H1 (cell line): ENCODE results near the gene RAB1A. TPM values are rescaled to one million over a fixed set of nuclear protein-coding genes. Genes with fewer than 3 reads are reported as not detected.
"Not testable (repeated sequence)": the region's sequence is repeated elsewhere in the genome, so short reads cannot be mapped to it uniquely, and the experiment has no call there.

Source experiments
- CTCF ChIA-PET: fragments of 300-600 bp; sonication (Branson Sonifier 250); formaldehyde crosslinking; loops from one replicate; lab custom pipeline; 2021; ENCODE audit not compliant: partially characterized antibody; lab: Charles Lee
- POLR2A ChIA-PET: fragments of 300-600 bp; sonication (Branson Sonifier 250); formaldehyde crosslinking; loops from one replicate; lab custom pipeline; 2021; ENCODE audit warnings: inconsistent platforms; ENCODE audit not compliant: partially characterized antibody; lab: Charles Lee
- DNase-seq, 2 experiments: peaks; one replicate each; pipeline versions ENCODE4 v3.0.0 to v3.0.0-alpha.2; 2010 to 2022; ENCODE audit warnings: low spot score in 2 of 2, low read depth in 1 of 2, mixed read lengths in 1 of 2
- FAIRE-seq: peaks from 2 replicates; lab custom pipeline; 2011; peaks lifted over from hg19 to GRCh38; lab: Jason Lieb, UNC
- H2AFZ ChIP-seq: 2 replicates; pipeline ENCODE4 v1.8.1; 2012; ENCODE audit warnings: low read length, inconsistent platforms
- H2AK5ac ChIP-seq: 2 replicates; pipeline ENCODE4 v1.6.1; 2013; ENCODE audit warnings: low read depth, low read length
- H2BK120ac ChIP-seq: replicated peaks from 2 replicates; pipeline ENCODE3; 2013; ENCODE audit warnings: low read depth, low read length, inconsistent platforms
- H2BK12ac ChIP-seq: 2 replicates; pipeline ENCODE4 v1.6.1; 2013; ENCODE audit warnings: low read depth, low read length
- H2BK15ac ChIP-seq: 2 replicates; pipeline ENCODE4 v1.6.1; 2013; ENCODE audit warnings: low read length
- H2BK20ac ChIP-seq: 2 replicates; pipeline ENCODE4 v1.6.1; 2013; ENCODE audit warnings: low read length
- H2BK5ac ChIP-seq: 2 replicates; pipeline ENCODE4 v1.6.1; 2013; ENCODE audit warnings: low read depth, low read length
- H3K14ac ChIP-seq: 2 replicates; pipeline ENCODE4 v1.6.1; 2013; ENCODE audit warnings: inconsistent platforms; ENCODE audit not compliant: insufficient read length
- H3K18ac ChIP-seq: 2 replicates; pipeline ENCODE4 v1.6.1; 2013; ENCODE audit warnings: low read length; ENCODE audit errors: extremely low read depth
- H3K23ac ChIP-seq: 2 replicates; pipeline ENCODE4 v1.6.1; 2013; ENCODE audit warnings: inconsistent platforms; ENCODE audit not compliant: insufficient read length
- H3K23me2 ChIP-seq: 2 replicates; pipeline ENCODE4 v1.6.1; 2013; ENCODE audit warnings: low read depth, low read length
- H3K27ac ChIP-seq: 2 replicates; pipeline ENCODE4 v1.6.1; 2011; ENCODE audit warnings: low read depth, low read length, inconsistent platforms
- H3K27me3 ChIP-seq, 4 experiments: replicated peaks in 1 of 4; 1 replicate in 1 of 4; 2 replicates in 3 of 4; pipeline versions ENCODE4 v1.6.1 to v1.8.1; 2011 to 2013; ENCODE audit warnings: low read length in 3 of 4, mild to moderate bottlenecking in 3 of 4, inconsistent platforms in 2 of 4, mixed read lengths in 2 of 4, moderate library complexity in 1 of 4; ENCODE audit not compliant: control insufficient read depth in 3 of 4, insufficient read depth in 3 of 4; ENCODE audit errors: extremely low read depth in 1 of 4
- H3K36me3 ChIP-seq, 4 experiments: 2 replicates each; pipeline versions ENCODE4 v1.6.1 to v1.8.1; 2011 to 2013; ENCODE audit warnings: mild to moderate bottlenecking in 4 of 4, low read length in 3 of 4, moderate library complexity in 2 of 4, control low read depth in 1 of 4, inconsistent platforms in 1 of 4; ENCODE audit not compliant: insufficient read depth in 4 of 4, control insufficient read depth in 2 of 4
- H3K4ac ChIP-seq: replicated peaks from 2 replicates; pipeline ENCODE3; 2013; ENCODE audit warnings: low read length, low read depth, mixed read lengths, inconsistent platforms; ENCODE audit not compliant: insufficient read length
- H3K4me1 ChIP-seq, 4 experiments: replicated peaks in 1 of 4; 1 replicate in 1 of 4; 2 replicates in 3 of 4; pipeline versions ENCODE4 v1.6.1 to v1.8.1; 2011 to 2013; ENCODE audit warnings: low read length in 3 of 4, inconsistent platforms in 2 of 4, mixed read lengths in 1 of 4; ENCODE audit not compliant: insufficient read depth in 4 of 4, control insufficient read depth in 3 of 4
- H3K4me2 ChIP-seq, 2 experiments: 2 replicates each; pipeline versions ENCODE4 v1.6.1 to v1.8.1; 2011 to 2013; ENCODE audit warnings: low read depth in 2 of 2, low read length in 2 of 2, control low read depth in 1 of 2, inconsistent platforms in 1 of 2, mild to moderate bottlenecking in 1 of 2; ENCODE audit not compliant: insufficient read depth in 1 of 2
- H3K4me3 ChIP-seq, 4 experiments: fragments of 200-600, 300-600 bp in 1 of 4; sonication (generic), shearing (Covaris generic), sonication (Bioruptor Twin) in 1 of 4; 2 replicates each; pipeline versions ENCODE4 v1.5.1 to v1.8.1; 2011 to 2016; ENCODE audit warnings: low read length in 4 of 4, low read depth in 3 of 4, control low read depth in 2 of 4, inconsistent platforms in 2 of 4, mild to moderate bottlenecking in 2 of 4, mixed read lengths in 1 of 4, moderate library complexity in 1 of 4; ENCODE audit not compliant: insufficient read depth in 2 of 4; ENCODE audit errors: extremely low read depth in 1 of 4
- H3K56ac ChIP-seq: replicated peaks from 2 replicates; pipeline ENCODE3; 2013; ENCODE audit warnings: low read depth, mild to moderate bottlenecking, mixed read lengths, low read length, inconsistent platforms; ENCODE audit not compliant: insufficient read length
- H3K79me1 ChIP-seq: 2 replicates; pipeline ENCODE4 v1.6.1; 2013; ENCODE audit warnings: low read depth, low read length, control low read depth
- H3K79me2 ChIP-seq, 2 experiments: 2 replicates each; pipeline versions ENCODE4 v1.6.1 to v1.8.1; 2012 to 2013; ENCODE audit warnings: low read length in 2 of 2, mild to moderate bottlenecking in 2 of 2, inconsistent platforms in 1 of 2; ENCODE audit not compliant: insufficient read depth in 2 of 2, control insufficient read depth in 1 of 2
- H3K9ac ChIP-seq, 4 experiments: replicated peaks in 1 of 4; 1 replicate in 1 of 4; 2 replicates in 3 of 4; pipeline versions ENCODE4 v1.6.1 to v1.8.1; 2011 to 2013; ENCODE audit warnings: low read depth in 3 of 4, low read length in 3 of 4, control low read depth in 2 of 4, mild to moderate bottlenecking in 2 of 4, moderate library complexity in 2 of 4, inconsistent platforms in 1 of 4; ENCODE audit errors: extremely low read depth in 1 of 4
- H3K9me3 ChIP-seq, 2 experiments: 2 replicates each; pipeline versions ENCODE4 v1.6.1 to v1.8.1; 2012 to 2013; ENCODE audit warnings: mild to moderate bottlenecking in 2 of 2, moderate library complexity in 2 of 2, control low read depth in 1 of 2, inconsistent platforms in 1 of 2, low read depth in 1 of 2, low read length in 1 of 2, mixed read lengths in 1 of 2; ENCODE audit not compliant: insufficient read depth in 2 of 2
- H4K20me1 ChIP-seq, 2 experiments: replicated peaks in 1 of 2; 2 replicates each; pipeline versions ENCODE3 to v1.8.1; 2011 to 2013; ENCODE audit warnings: inconsistent platforms in 2 of 2, low read length in 2 of 2, mild to moderate bottlenecking in 1 of 2; ENCODE audit not compliant: insufficient read depth in 2 of 2, control insufficient read depth in 1 of 2
- H4K5ac ChIP-seq: 2 replicates; pipeline ENCODE4 v1.6.1; 2013; ENCODE audit warnings: low read length, low read depth, mixed read lengths, inconsistent platforms; ENCODE audit not compliant: insufficient read length
- H4K8ac ChIP-seq: 2 replicates; pipeline ENCODE4 v1.8.0; 2013; ENCODE audit warnings: mild to moderate bottlenecking, moderate library complexity, low read length, inconsistent platforms; ENCODE audit not compliant: insufficient read depth; ENCODE audit errors: extremely low read depth
- H4K91ac ChIP-seq: replicated peaks from 2 replicates; pipeline ENCODE3; 2013; ENCODE audit warnings: low read length, mixed read lengths, inconsistent platforms; ENCODE audit not compliant: insufficient read length
- BCL11A ChIP-seq, 2 experiments: IDR thresholded peaks; one replicate each; pipeline ENCODE4 v1.6.1; 2011; ENCODE audit warnings: low read depth in 2 of 2, low read length in 2 of 2, mild to moderate bottlenecking in 2 of 2
- CEBPB ChIP-seq: IDR thresholded peaks from 2 replicates; pipeline ENCODE4 v1.6.1; 2012; ENCODE audit warnings: low read depth, low read length
- CTBP2 ChIP-seq: IDR thresholded peaks from 2 replicates; pipeline ENCODE4 v1.7.0; 2011; ENCODE audit warnings: borderline replicate concordance, mild to moderate bottlenecking, moderate library complexity, mixed read lengths, low read length; ENCODE audit not compliant: insufficient read depth, insufficient read length
- EP300 ChIP-seq, 2 experiments: IDR thresholded peaks; 1 replicate in 1 of 2; 2 replicates in 1 of 2; pipeline ENCODE4 v1.6.1; 2011 to 2012; ENCODE audit warnings: low read depth in 2 of 2, low read length in 2 of 2, mild to moderate bottlenecking in 2 of 2, borderline replicate concordance in 1 of 2, inconsistent platforms in 1 of 2, moderate library complexity in 1 of 2
- POU5F1 ChIP-seq: IDR thresholded peaks from 2 replicates; pipeline ENCODE4 v1.6.1; 2011; ENCODE audit warnings: low read depth, mild to moderate bottlenecking, low read length, moderate library complexity
- SUZ12 ChIP-seq: fragments of 200-600 bp; sonication (generic); IDR thresholded peaks from 2 replicates; pipeline ENCODE4 v1.6.1; 2012; ENCODE audit warnings: mild to moderate bottlenecking, inconsistent platforms, low read length, moderate library complexity, mixed read lengths
- WGBS, 2 experiments: shearing (Covaris generic) in 1 of 2; methylation state at CpG; one replicate each; pipeline versions ENCODE4 v1.1.6 to v1.1.7; 2013 to 2015; ENCODE audit warnings: low lambda C conversion rate in 2 of 2, mixed read lengths in 2 of 2, inconsistent platforms in 1 of 2, low coverage in 1 of 2, missing lambda C conversion rate in 1 of 2; ENCODE audit not compliant: insufficient replicate concordance in 2 of 2, insufficient coverage in 1 of 2, insufficient read length in 1 of 2; ENCODE audit errors: extremely low coverage in 1 of 2, missing lambda C conversion rate in 1 of 2; 5-methylcytosine and 5-hydroxymethylcytosine counted together
- polyA plus RNA-seq, 7 experiments: library from polyadenylated mRNA; depleted of rRNA in 3 of 7; stranded (reverse) in 5 of 7; unstranded in 2 of 7; fragments of >200 nt in 5 of 7; fragments of 200-250 nt in 2 of 7; gene quantifications; 1 replicate in 5 of 7; 2 replicates in 1 of 7; 4 replicates in 1 of 7; pipeline versions ENCODE4 v1.2.1 to v1.2.3, GENCODE V29; 2011 to 2013; ENCODE audit warnings: missing spikeins in 2 of 7, mixed read lengths in 2 of 7
- total RNA-seq: library from RNA; stranded (reverse); fragmentation: NEBNext Ultra II Directional; extraction: Animal tissue kit (Norgen Biotek cat#: 25700); gene quantifications from 2 replicates; pipeline ENCODE4 v1.2.1, GENCODE V29; 2021

RAB1A gene
- total and polyA plus RNA-seq, 2 of the 8 experiments (the other 6 are each of a cell fraction or from before 2014, with no cell fraction given) = 77.9 to 120 TPM

DNA sequence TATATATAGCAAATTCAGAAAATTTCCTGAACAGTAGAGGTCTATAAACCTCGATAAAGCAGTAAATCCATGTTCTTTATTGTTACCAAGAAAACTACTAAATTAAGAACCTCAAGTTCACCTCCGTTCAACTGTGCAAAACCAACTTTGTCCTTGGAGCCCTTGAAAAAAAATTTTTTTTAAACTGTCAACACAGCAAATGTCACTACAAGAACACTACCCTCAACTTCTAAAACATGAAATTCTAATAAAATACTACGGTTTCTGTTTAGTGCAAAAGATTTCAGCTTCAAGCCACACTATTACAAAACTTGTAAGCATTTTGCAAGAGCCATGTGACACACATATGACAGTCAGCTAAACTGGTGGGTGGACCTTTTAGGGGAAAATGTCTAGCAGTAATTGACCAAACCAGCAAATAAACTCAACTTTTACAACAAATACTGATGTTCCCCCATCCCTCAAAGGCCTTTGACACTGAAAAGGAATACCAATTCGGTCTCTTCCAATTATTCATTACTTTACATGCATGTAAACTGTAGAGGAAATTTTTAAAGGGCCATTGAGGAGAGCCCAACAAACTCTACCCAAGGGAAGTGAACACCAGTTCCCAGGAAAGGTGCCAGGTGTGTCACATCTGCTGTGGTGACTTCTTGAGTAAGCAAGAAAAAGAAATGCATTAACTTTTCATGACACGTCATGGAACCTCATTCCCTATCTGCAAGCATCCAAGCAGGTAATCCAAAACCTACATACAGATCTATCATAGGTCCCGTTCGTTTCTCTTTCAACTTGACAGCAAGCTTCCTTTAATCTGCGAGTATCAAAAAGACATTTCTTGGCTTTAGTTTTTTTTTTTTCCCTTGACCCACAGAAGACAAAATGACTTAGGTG lies 1.4 kb downstream of the RAB1A start (continued):
- TF ChIP-seq EP300 (IDR thresholded peaks at IDR 0.05; ENCODE audit: borderline replicate concordance in 1 of 2, low read depth in 2 of 2, low read length in 2 of 2) = no peak
- no peak for TF ChIP-seq SUZ12
- no peak for TF ChIP-seq BCL11A (IDR thresholded peaks at IDR 0.05; ENCODE audit: low read depth in 2 of 2, low read length in 2 of 2)
- no peak for TF ChIP-seq POU5F1
- no peak for TF ChIP-seq CEBPB
- no peak for TF ChIP-seq CTBP2

GRCh38 chr2:65125457-65125856 lies 4.4 kb downstream of the RAB1A start:
- FAIRE-seq, H2BK5ac ChIP-seq, H3K9me3 ChIP-seq, H3K4me3 ChIP-seq, H3K23ac ChIP-seq, H3K56ac ChIP-seq, H2AK5ac ChIP-seq, H3K79me1 ChIP-seq, H4K5ac ChIP-seq, H3K14ac ChIP-seq, H2AFZ ChIP-seq, H3K4me2 ChIP-seq, DNase-seq, H4K8ac ChIP-seq, H3K23me2 ChIP-seq, H2BK15ac ChIP-seq, H2BK120ac ChIP-seq, CTCF ChIA-PET, H3K18ac ChIP-seq, H3K4ac ChIP-seq, H3K4me1 ChIP-seq, H3K36me3 ChIP-seq, H2BK12ac ChIP-seq, H3K27me3 ChIP-seq, H3K9ac ChIP-seq, H4K91ac ChIP-seq, H3K27ac ChIP-seq, H2BK20ac ChIP-seq: not testable (repeated sequence)
- POLR2A ChIA-PET = interaction anchor here (1.0 to 1.4 kb wide), 3 partner anchors 11 to 57 kb away, joined by 3 to 4 read pairs (median 3); no protein-coding TSS in a partner anchor
- 92% methylated on average over 6 of the region's 7 CpGs; no CpG with 5 or more reads in 1 of the 2 experiments for WGBS, 2 experiments
- H3K79me2 ChIP-seq = peaks cover 31 to 88% of the 10 kb centered on the region in 2 experiments
- peaks cover 5 to 12% of the 10 kb centered on the region in 2 experiments for H4K20me1 ChIP-seq
